Activated T-cell treated with anti-CD3 and anti-CD28 coated beads for 4 hours (primary cell): ENCODE data around the gene ADGRG1.

Source experiments
- DNase-seq: peaks from one replicate; pipeline ENCODE4 v3.0.0-alpha.2; 2020

Gene ADGRG1

GRCh38 chr16:57637424-57637823 is 9.0 kb downstream of the ADGRG1 start:
- no peak for DNase-seq

DNA sequence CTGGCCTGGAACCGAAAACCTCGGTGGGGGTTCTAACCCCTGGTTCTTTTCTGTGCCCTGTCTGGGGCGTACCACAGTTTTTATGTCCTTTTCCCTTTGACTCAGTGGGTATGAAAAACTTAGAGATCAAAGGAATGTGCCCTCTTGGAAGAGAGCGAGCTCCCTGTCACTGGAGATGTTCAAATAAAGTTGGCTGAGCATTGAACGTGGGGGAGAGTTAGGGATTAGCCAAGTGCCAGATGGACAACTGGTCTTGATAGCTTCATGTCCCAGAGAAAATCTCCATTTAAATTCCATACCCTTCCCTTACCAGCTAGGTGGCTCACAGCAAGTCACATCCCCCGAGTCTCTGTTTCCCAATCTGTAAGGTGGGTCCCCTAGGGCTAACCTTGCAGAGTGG is 9.5 kb downstream of the ADGRG1 start:
- no peak for DNase-seq

DNA sequence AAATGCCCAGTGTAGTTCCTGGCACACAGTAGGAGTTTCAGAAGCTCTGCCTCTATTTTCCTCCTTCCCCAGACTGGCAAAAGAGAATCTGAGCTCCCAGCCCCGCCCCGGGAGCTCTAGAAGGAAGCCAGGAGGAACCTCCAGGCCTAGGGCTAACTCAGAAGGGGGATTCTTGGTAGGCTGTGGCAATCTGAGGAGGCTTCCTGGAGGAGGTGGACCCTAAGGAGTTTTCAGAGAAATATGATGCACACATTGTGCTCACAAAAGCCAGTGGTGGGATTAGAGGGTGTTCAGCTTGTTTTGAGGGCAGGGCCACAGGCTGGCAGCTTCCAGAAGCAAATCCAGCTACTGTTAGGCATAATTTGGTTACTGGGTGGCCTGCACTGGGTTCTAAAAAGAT is 10.0 kb downstream of the ADGRG1 start:
- DNase-seq = no peak

- DNase-seq = no peak
Observed at GRCh38 chr16:57639172-57639887, 10.9 kb downstream of the ADGRG1 start.

DNA sequence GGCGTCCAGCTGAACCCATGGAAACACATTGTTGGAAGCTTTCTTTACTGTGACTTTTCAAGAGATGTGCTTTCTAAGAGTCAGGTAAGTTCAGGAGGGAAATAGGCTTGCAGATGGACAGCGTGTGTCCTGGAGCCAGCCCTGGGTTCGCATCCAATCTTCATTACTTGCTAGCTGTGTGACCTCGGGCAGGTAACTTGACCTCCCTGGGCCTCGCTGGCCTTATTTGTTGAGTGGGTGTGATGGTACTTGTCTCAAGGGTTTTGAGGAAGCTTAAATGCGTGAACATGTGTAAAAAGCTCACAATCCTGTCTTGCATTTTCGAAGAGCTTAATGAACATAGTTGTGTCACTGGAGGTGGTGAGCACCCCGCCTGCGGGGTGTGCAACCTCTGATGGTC is 11.8 kb downstream of the ADGRG1 start:
- no peak for DNase-seq

DNA sequence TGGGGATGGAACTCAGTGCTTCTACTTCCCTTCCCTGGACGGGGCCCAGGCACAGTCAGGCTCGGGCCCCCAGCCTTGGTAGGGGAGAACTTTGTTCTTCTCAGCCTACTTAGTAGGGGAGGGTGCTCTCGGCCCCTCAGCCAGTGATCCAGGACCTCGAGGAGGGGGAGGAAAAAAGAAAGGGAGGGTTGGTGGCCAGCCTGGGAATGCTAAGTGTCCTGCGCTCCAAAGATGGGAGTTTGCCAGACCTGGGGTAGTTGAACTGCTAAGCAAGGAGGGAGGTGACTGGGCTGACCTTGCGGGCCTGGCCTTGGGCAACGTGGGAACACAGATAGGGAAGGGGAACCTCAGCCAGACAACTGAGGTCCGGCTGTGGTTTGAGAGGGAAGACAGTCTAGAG is 12.2 kb downstream of the ADGRG1 start:
- DNase-seq = no peak

GRCh38 chr16:57642160-57643135 is 14.0 kb downstream of the ADGRG1 start:
- DNase-seq = no peak

DNA sequence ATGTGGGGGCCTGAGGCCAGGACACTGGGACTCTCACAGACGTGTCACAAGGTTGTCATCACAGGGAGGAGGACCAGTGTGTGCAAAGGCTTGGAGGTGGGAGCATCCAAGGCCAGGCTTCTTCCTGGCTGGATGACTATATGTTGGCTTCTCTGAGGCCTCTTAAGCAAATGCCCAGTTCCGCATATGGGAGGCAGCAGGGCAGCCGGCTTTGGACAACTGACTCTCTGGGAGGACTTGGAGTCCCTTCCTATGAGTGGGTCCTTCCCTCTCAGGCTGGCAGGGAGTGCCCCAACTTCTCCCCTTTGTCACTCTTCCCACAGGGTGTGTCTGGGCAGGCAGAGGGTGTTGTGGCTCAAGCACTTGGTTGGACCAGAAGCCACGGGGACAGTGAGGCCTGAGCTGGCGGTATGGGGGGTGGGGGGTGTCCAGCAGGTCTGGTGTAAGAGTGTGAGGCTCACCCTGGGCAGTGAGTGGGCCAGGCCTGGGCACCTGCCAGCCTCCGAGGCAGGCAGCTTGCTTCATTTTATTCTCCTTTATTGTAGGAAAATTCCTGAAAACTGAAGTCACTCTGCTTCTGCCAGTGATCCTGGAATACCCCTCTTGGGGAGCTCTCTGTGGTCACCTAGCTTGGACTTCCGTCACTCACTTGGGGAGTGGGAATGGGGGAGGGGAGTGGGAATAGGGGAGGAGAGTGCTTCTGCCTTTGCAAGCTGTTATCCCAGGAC is 14.9 kb downstream of the ADGRG1 start:
- no peak for DNase-seq

- DNase-seq = no peak
Observed at GRCh38 chr16:57643910-57644309, 15.5 kb downstream of the ADGRG1 start.

- no peak for DNase-seq
Observed at GRCh38 chr16:57644383-57645014, 16.1 kb downstream of the ADGRG1 start.

DNA sequence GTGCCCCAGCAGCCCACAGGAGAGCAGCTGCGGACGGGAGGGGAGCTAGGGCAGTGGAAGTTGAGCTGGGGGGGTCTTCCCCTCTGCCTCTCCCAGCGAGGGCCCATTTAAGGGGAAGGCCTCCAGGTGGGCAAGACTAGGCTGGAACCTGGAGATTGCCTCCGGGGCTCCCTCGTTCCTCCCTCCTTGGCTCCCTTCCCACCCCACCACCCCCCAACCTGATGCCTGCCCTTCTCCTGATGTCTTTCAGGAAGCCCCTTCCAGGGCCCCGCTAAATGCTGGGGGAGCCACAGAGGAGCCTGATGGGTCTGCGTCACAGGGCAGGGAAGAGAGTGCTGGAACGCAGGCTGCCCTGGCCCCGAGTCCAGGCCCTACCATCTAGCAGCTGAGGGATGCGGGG is 16.7 kb downstream of the ADGRG1 start:
- no peak for DNase-seq

DNA sequence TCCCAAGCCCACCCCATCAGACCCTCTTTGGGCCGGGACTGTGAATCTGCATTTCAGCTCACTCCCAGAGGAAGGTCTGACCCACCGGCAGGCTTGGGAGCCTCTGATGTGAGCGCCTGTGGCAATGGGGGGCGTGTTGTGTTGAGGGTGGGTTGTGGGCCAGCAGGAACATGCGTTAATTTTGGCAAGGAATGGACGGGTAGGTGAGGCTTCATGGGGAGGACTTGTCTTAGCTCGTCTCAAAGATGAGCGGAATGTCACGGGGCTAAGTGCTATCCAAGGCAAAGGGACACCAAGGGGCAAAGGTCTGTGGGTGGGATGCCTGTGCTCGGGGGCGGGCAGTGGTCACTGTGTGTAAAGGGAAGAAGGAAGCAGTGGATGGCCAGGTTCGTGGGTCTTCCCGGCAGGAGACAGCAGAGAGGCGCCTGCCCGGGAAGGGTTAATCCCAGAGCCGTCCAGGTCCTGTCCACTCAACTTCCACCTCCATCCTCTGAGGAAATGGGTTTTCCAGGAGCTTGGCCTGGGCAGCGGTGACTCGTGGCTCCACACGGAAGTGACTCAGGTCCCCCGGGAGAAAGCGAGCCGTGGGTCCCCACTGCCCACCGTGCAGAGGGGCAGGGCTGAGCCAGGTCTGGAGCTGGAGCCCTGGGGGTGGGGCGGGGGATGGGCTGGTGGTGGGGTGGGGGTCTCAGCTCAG is 17.4 kb downstream of the ADGRG1 start:
- DNase-seq = no peak

- DNase-seq = no peak
Observed at GRCh38 chr16:57646388-57647039, 18.1 kb downstream of the ADGRG1 start.

- no peak for DNase-seq
Observed at GRCh38 chr16:57647136-57647875, 18.9 kb downstream of the ADGRG1 start.

DNA sequence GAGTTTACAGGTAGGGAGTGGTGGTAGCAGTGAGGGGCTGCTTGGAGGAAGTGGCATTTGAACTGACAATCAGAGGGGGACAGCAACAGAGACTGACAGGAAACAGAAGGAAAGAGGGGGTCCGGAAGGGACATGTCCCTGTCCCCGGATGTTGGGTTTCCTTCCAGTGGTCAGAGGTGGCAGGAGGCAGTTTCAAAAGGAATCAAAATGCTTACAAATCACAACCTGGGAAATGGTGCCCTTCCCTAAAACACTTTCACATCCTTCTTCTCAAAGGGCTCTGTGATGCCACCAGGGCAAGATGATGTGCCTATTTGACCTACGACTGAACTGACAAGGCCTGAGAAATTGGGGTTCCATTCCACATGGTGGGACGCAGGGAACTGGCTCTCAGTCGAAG is 19.7 kb downstream of the ADGRG1 start:
- no peak for DNase-seq

DNA sequence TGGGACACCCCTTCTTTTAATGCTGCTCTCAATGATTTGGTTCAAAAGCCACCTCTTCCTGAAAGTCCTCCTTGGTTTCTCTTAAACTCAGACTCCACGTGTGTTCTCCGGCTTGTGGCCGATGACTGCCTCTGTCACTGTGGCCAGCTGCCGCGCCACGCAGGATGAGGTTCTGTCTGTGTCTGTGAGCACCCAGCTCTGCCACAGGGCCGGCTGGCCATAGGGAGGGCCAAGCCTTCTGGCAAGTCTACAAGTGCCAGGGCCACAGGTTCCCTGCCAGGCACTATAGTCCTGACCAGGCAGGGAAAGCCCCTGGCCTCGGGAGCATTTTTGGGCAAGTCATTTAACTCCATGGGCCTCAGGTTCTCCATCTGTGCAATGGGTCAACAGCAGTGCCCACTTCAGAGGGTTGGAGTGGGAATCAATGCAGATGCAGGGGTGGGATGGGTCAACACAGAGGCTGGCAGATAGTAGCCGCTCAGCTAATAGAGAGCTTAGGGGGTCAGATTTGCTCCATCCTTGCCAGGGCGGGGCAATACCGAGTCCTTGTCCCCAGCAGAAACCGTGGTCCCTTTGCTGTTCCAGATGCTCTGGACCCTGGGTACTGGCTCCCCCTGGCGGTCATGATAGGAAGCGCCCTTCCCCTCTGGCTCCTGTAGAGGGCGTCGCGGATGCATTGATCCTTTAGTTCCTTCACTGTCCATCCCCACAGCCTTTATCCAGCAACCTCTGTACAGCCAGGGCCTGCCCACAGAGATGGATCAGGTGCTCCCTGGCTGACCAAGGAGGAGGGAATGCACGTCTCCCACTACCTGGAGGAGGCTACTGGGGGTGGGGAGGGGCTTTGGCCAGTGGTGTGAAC is 20.4 kb downstream of the ADGRG1 start:
- peak; percentile 75 for DNase-seq

DNA sequence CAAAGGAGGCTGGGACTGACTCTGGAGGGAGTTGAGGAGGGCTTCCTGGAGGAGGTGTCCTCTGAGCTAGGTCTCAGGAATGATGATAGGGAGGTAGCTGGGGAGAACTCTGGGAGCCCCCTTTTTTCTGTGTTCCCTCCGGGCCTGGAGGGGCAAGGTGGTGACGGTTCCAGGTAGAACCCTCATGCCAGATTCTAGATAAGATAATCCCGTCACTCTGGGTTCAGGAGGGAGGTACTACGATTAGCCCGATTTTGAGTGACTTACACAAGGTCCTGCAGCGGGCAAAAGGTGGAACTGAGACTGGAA is 21.0 kb downstream of the ADGRG1 start:
- no peak for DNase-seq

DNA sequence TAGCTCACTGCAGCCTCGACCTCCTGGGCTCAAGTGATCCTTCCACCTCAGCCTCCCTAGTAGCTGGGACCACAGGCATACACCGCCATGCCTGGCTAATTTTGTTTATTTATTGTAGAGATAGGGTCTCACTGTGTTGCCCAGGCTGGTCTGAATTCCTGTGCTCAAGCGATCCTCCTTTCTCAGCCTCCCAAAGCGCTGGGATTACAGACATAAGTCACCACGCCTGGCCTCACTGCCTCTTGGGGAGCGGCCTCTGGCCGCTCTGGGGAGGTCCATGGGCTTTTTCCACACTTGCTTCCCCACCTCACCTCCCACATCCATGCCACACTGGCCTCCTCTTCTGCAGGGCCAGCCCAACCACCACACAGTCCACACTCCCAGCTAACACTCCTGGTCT is 21.4 kb downstream of the ADGRG1 start:
- no peak for DNase-seq

DNA sequence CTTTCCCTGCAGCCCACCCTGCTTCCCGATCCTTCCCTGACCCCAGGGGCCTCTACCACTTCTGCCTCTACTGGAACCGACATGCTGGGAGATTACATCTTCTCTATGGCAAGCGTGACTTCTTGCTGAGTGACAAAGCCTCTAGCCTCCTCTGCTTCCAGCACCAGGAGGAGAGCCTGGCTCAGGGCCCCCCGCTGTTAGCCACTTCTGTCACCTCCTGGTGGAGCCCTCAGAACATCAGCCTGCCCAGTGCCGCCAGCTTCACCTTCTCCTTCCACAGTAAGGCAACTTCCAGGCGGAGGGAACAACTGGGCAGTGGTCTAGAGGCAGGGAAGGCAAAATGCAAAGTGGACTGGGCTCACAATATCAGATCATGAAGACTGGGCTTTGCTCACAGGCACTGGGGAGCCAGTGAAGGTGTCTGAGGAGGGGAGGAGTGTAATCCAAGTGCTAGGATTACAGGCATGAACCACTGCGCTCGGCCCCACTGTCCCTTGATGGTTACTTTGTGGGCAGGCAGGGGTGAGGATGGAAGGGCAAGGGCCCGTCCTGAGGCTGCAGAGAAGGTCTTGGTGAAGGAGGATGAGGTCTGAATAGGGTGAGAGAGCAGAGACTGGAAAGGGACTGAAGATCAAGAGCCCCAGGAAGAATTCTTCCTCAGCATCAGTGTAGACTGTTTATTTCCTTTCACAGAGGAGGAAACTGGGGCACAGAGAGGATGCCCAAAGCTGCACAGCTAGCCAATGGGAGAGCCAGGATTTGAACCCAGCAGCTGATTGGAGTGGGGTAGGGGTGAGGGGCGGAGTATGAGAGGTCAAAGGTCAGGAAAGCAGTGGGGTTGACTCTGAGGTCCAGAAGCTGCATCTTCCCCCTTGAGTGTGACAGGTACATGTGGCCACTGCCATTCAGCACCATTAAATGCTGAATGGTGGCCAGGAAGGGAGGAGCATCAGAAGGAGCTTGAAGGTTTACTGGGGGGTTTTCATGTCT is 23.2 kb downstream of the ADGRG1 start:
- no peak for DNase-seq
